Gastroesophageal sphincter (tissue), 4 donors: ENCODE data around the gene MTCL1. TPM values are rescaled to one million over a fixed set of nuclear protein-coding genes. Genes with fewer than 3 reads are reported as not detected.

Experiments used
- ATAC-seq: fragments of 150-250 bp; one replicate; pipeline ENCODE4 v1.9.1; 2016; ENCODE audit warnings: mild to moderate bottlenecking, moderate library complexity
- H3K27ac ChIP-seq, 4 donors: fragments of 200-600 bp; sonication (generic) in 3 of 4; 1 replicate in 3 of 4; 2 replicates in 1 of 4; pipeline ENCODE4 v1.5.1; 2016 to 2019
- H3K27me3 ChIP-seq: fragments of 200-600 bp; sonication (generic); one replicate; pipeline ENCODE4 v1.5.1; 2019
- H3K36me3 ChIP-seq, 2 donors: fragments of 200-600 bp; sonication (generic); one replicate each; pipeline ENCODE4 v1.5.1; 2019; ENCODE audit warnings: control low read depth in 1 of 2
- H3K4me1 ChIP-seq, 3 donors: fragments of 200-600 bp; sonication (generic); 1 replicate in 2 of 3; 2 replicates in 1 of 3; pipeline ENCODE4 v1.5.1; 2016 to 2019; ENCODE audit warnings: control low read depth in 2 of 3
- H3K4me3 ChIP-seq, 2 donors: fragments of 200-600 bp; sonication (generic); one replicate each; pipeline ENCODE4 v1.5.1; 2019; ENCODE audit warnings: mild to moderate bottlenecking in 1 of 2, moderate library complexity in 1 of 2
- H3K9me3 ChIP-seq, 3 donors: fragments of 200-600 bp; sonication (generic); one replicate each; pipeline ENCODE4 v1.5.1; 2017 to 2019; ENCODE audit warnings: control low read depth in 2 of 3
- EP300 ChIP-seq: sonication (generic); formaldehyde crosslinking; IDR thresholded peaks from one replicate; pipeline ENCODE4 v1.6.1; 2017; ENCODE audit warnings: antibody characterized with exemption, mild to moderate bottlenecking
- POLR2A ChIP-seq, 2 donors: fragments of 450-650 bp; IDR thresholded peaks; one replicate each; pipeline ENCODE4 v1.6.1; 2017; ENCODE audit warnings: antibody characterized with exemption in 2 of 2, mild to moderate bottlenecking in 2 of 2, moderate library complexity in 1 of 2
- POLR2AphosphoS5 ChIP-seq: sonication (generic); formaldehyde crosslinking; IDR thresholded peaks from one replicate; pipeline ENCODE4 v1.6.1; 2017; ENCODE audit warnings: antibody characterized with exemption
- WGBS, 2 donors: methylation state at CpG; one replicate each; pipeline ENCODE4 v1.1.5; 2018; ENCODE audit warnings: low coverage in 1 of 2; 5-methylcytosine and 5-hydroxymethylcytosine counted together
- total RNA-seq, 4 donors: library from RNA; depleted of rRNA; stranded (reverse); fragments of >200 nt; gene quantifications; one replicate each; pipeline ENCODE4 v1.1.0, GENCODE V29; 2016
- TF ChIP-seq, protein P1 (sequence below), 4 experiments: fragments of 200-600 bp in 2 of 4; fragments of 450-650 bp in 2 of 4; sonication (generic) in 1 of 4; IDR thresholded peaks; one replicate each; pipeline ENCODE4 v1.5.1; 2017 to 2019; ENCODE audit warnings: antibody characterized with exemption in 4 of 4, mild to moderate bottlenecking in 2 of 4, moderate library complexity in 2 of 4

MTCL1 gene
- total RNA-seq, 4 donors from 2014 or later: 35.0 to 68.0 (median 51.4) TPM

DNA sequence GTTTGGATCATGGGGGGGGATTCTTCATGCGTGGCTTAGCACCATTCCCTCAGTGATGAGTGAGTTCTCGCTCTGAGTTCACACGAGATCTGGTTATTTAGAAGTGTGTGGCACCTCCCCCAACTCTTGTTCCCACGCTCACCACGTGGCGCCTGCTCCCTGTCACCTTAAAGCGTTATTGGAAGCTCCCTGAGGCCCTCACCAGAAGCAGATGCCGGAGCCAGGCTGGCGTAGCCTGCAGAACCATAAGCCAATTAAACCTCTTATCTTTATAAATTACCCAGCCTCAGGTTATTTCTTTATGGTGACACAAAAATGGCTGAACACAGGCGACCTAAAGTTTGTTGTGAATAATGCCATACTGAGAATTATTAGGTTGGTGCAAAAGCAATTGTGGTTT, 10.5 kb upstream of the MTCL1 start:
- no peak overlapping the region for H3K4me3 ChIP-seq
- H3K36me3 ChIP-seq: no peaks in the 10 kb centered on the region
- no peaks in the 10 kb centered on the region for H3K4me1 ChIP-seq
- WGBS, 2 donors: 70 to 80% methylated on average over 2 to 8 of the region's 10 CpGs
- ATAC-seq: no peak
- TF ChIP-seq POLR2AphosphoS5 (no peak), POLR2A (IDR thresholded peaks at IDR 0.05) (no peak), EP300 (no peak)
- TF ChIP-seq, protein P1, sequence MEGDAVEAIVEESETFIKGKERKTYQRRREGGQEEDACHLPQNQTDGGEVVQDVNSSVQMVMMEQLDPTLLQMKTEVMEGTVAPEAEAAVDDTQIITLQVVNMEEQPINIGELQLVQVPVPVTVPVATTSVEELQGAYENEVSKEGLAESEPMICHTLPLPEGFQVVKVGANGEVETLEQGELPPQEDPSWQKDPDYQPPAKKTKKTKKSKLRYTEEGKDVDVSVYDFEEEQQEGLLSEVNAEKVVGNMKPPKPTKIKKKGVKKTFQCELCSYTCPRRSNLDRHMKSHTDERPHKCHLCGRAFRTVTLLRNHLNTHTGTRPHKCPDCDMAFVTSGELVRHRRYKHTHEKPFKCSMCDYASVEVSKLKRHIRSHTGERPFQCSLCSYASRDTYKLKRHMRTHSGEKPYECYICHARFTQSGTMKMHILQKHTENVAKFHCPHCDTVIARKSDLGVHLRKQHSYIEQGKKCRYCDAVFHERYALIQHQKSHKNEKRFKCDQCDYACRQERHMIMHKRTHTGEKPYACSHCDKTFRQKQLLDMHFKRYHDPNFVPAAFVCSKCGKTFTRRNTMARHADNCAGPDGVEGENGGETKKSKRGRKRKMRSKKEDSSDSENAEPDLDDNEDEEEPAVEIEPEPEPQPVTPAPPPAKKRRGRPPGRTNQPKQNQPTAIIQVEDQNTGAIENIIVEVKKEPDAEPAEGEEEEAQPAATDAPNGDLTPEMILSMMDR (IDR thresholded peaks at IDR 0.05): no peak
- no peaks in the 10 kb centered on the region for H3K9me3 ChIP-seq
- no peaks in the 10 kb centered on the region for H3K27me3 ChIP-seq
- no peak overlapping the region for H3K27ac ChIP-seq

DNA sequence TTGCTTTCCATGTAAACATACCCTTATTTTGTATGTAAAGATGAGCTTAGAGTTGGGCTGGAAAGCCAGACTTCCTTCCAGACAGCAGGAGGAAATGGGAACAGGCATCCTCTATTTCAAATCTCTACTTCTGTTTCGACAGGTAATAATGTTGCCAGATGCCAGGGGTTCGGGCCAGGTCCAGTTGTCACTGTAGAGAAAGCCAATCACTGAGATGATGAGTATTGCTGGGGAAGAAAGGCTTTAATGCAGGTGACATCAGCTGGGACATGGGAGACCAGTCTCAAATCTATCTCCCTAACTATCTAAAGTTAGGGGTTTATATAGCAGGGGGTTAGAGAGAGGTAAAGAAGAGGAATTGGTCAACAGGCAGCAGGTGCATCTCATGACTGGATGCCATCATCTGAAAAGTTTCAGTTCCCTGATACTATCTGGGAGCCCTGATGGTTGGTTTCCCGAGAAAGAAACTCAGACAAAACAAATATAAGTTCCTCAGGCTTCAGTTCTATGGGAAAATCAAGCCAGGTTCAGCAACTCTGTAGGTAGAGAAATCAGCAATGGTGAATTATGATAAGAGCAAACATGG, 9.3 kb upstream of the MTCL1 start:
- no peaks in the 10 kb centered on the region for H3K4me1 ChIP-seq
- no peak overlapping the region for H3K4me3 ChIP-seq
- H3K27me3 ChIP-seq: no peaks in the 10 kb centered on the region
- TF ChIP-seq EP300 (no peak), POLR2A (IDR thresholded peaks at IDR 0.05) (no peak), POLR2AphosphoS5 (no peak)
- TF ChIP-seq, protein P1 (IDR thresholded peaks at IDR 0.05): no peak
- H3K36me3 ChIP-seq: no peaks in the 10 kb centered on the region
- no peaks in the 10 kb centered on the region for H3K9me3 ChIP-seq
- ATAC-seq: no peak
- WGBS, 2 donors: 71 to 100% methylated on average over 1 to 3 of the region's 3 CpGs
- H3K27ac ChIP-seq: no peak overlapping the region

GRCh38 chr18:8696749-8697211, 8.6 kb upstream of the MTCL1 start:
- 0% methylated on average over 4 to 5 of the region's 5 CpGs for WGBS, 2 donors
- H3K27me3 ChIP-seq: no peaks in the 10 kb centered on the region
- H3K4me1 ChIP-seq: peaks cover 0 to 5% (median 0%) of the 10 kb centered on the region in 3 donors
- no peak overlapping the region for H3K4me3 ChIP-seq
- H3K36me3 ChIP-seq: no peaks in the 10 kb centered on the region
- no peaks in the 10 kb centered on the region for H3K9me3 ChIP-seq
- peak; percentile 89 for ATAC-seq
- H3K27ac ChIP-seq: no peak overlapping the region
- no peak for TF ChIP-seq POLR2A (IDR thresholded peaks at IDR 0.05)
- TF ChIP-seq, protein P1 (IDR thresholded peaks at IDR 0.05): peak in 3 of 4 experiments; percentile 85 to 93 (median 92)

DNA sequence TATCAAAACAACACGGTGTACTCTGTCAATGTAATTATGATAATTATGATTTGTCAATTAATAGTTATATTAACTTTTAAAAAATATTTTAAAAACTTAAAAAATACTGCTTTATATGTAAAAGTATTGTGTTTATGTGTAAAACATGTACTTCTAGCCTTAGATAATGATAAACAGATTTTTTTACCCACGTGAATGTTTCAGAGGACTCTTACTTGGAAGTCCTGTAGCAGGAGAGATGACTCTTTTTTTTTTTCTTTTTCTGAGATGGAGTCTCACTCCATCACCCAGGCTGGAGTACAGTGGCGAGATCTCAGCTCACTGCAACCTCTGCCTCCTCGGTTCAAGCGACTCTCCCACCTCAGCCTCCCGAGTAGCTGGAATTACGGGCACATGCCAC, 6.2 kb upstream of the MTCL1 start:
- no peaks in the 10 kb centered on the region for H3K36me3 ChIP-seq
- H3K4me1 ChIP-seq: peaks cover 0 to 19% (median 0%) of the 10 kb centered on the region in 3 donors
- no peak overlapping the region for H3K4me3 ChIP-seq
- TF ChIP-seq, protein P1 (IDR thresholded peaks at IDR 0.05): no peak
- no peak for TF ChIP-seq POLR2AphosphoS5
- no peak for TF ChIP-seq EP300
- TF ChIP-seq POLR2A (IDR thresholded peaks at IDR 0.05): no peak
- WGBS, 2 donors: 79 to 91% methylated on average over 3 to 7 of the region's 7 CpGs
- H3K27ac ChIP-seq: no peak overlapping the region
- ATAC-seq: no peak
- no peaks in the 10 kb centered on the region for H3K9me3 ChIP-seq
- H3K27me3 ChIP-seq: no peaks in the 10 kb centered on the region

DNA sequence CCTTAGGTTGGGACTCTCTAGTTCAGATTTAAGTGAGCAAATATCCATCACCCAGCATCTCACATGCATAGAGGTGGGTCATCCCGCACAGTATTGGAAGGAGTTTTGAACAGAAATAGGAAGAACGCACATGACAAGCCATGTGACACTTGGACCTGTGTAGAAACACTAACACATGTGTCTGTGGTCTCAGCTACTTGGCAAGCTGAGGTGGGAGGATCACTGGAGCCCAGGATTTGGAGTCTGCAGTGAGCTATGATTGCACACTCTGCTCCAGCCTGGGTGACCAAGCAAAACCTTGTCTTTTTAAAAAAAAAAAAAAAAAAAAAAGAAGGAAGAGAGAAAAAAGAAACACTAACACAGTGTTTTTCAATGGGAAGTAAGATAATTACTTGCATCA, 5.4 kb upstream of the MTCL1 start:
- Histone ChIP-seq H3K4me3 (no peak overlapping the region), H3K27me3 (no peaks in the 10 kb centered on the region), H3K4me1 (peaks cover 0 to 24% (median 0%) of the 10 kb centered on the region in 3 donors), H3K36me3 (no peaks in the 10 kb centered on the region), H3K27ac (no peak overlapping the region), H3K9me3 (no peaks in the 10 kb centered on the region)
- TF ChIP-seq POLR2A (IDR thresholded peaks at IDR 0.05): no peak
- TF ChIP-seq, protein P1 (IDR thresholded peaks at IDR 0.05): no peak
- no peak for TF ChIP-seq EP300
- TF ChIP-seq POLR2AphosphoS5: no peak
- WGBS, 2 donors: 63 to 84% methylated on average over 1 to 2 of the region's 2 CpGs
- ATAC-seq: no peak
